Duodenal mucosa (tissue), 2 donors: ENCODE measurements around the gene MACF1.
"Not testable (repeated sequence)": the region's sequence is repeated elsewhere in the genome, so short reads cannot be mapped to it uniquely, and the experiment has no call there.

Experiments used
- H3K27ac ChIP-seq: one replicate; pipeline ENCODE4 v1.7.0; 2013; ENCODE audit warnings: low read depth, low read length
- H3K27me3 ChIP-seq, 2 donors: one replicate each; pipeline ENCODE4 v1.7.0; 2013; ENCODE audit warnings: low read length in 2 of 2, control low read depth in 1 of 2; ENCODE audit not compliant: insufficient read depth in 2 of 2, control insufficient read depth in 1 of 2
- H3K36me3 ChIP-seq, 2 donors: one replicate each; pipeline ENCODE4 v1.7.0; 2013; ENCODE audit warnings: low read length in 2 of 2, control low read depth in 1 of 2; ENCODE audit not compliant: insufficient read depth in 2 of 2, control insufficient read depth in 1 of 2
- H3K4me1 ChIP-seq, 2 donors: one replicate each; pipeline ENCODE4 v1.7.0; 2013; ENCODE audit warnings: low read length in 2 of 2, control low read depth in 1 of 2; ENCODE audit not compliant: insufficient read depth in 2 of 2, control insufficient read depth in 1 of 2
- H3K4me3 ChIP-seq, 2 donors: one replicate each; pipeline ENCODE4 v1.7.0; 2013; ENCODE audit warnings: low read length in 2 of 2, low read depth in 1 of 2
- H3K9ac ChIP-seq, 2 donors: one replicate each; pipeline ENCODE4 v1.7.0; 2013; ENCODE audit warnings: low read length in 2 of 2, low read depth in 1 of 2
- H3K9me3 ChIP-seq, 2 donors: one replicate each; pipeline ENCODE4 v1.7.0; 2013; ENCODE audit warnings: low read length in 2 of 2, control low read depth in 1 of 2; ENCODE audit not compliant: control insufficient read depth in 1 of 2

Gene MACF1

DNA sequence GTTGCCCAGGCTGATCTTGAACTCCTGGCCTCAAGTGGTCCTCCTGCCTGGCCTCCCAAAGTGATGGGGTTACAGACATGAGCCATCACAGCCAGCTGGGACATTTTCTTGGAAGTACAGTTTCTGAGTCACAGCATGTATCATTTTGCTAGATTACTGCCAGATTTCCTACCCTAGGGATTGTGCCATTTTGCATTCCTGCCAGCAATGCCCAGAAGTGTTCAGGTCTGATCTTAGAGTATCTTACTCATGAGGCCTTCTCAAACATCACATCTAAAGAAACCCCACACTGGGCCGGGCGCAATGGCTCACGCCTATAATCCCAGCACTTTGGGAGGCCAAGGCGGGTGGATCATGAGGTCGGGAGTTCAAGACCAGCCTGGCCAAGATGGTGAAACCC lies 297.2 kb downstream of the MACF1 start:
- Histone ChIP-seq H3K4me3 (no peak overlapping the region), H3K27ac (no peak overlapping the region), H3K36me3 (no peaks in the 10 kb centered on the region), H3K27me3 (no peaks in the 10 kb centered on the region), H3K4me1 (no peaks in the 10 kb centered on the region), H3K9me3 (no peaks in the 10 kb centered on the region), H3K9ac (no peak overlapping the region)

DNA sequence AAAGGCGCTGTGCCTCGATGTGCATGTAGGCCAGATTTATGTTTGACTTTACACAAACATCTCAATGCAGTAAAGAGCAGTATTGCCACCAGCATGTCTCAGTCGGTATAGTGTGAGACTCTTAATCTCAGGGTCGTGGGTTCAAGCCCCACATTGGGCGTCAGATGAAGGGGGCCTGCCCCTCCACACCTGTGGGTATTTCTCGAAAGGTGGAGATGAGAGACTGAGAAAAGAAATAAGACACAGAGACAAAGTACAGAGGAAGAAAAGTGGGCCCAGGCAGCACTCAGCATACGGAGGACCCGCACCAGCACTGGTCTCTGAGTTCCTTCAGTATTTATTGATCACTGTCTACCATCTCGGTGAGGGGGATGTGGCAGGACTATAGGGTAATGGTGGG lies 299.9 kb downstream of the MACF1 start:
- not testable (repeated sequence) for H3K9me3 ChIP-seq, H3K27ac ChIP-seq, H3K27me3 ChIP-seq, H3K4me3 ChIP-seq, H3K9ac ChIP-seq, H3K36me3 ChIP-seq
- peaks cover 3 to 12% of the 10 kb centered on the region in 2 donors for H3K4me1 ChIP-seq

DNA sequence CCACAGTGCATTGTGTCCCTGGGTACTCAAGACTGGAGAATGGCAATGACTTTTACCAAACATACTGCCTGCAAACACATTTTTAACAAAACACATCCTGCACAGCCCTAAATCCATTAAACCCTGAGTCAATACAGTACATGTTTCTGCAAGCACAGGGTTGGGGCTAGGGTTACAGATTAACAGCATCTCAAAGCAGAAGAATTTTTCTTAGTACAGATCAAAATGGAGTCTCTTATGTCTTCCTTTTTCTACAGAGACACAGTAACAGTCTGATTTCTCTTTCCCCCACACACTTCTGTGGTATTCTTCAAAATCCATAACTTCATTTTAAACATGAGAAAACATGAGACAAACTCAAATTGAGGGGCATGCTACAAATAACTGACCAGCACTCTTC lies 300.8 kb downstream of the MACF1 start:
- H3K4me1 ChIP-seq, result peaks cover 3 to 13% of the 10 kb centered on the region in 2 donors

DNA sequence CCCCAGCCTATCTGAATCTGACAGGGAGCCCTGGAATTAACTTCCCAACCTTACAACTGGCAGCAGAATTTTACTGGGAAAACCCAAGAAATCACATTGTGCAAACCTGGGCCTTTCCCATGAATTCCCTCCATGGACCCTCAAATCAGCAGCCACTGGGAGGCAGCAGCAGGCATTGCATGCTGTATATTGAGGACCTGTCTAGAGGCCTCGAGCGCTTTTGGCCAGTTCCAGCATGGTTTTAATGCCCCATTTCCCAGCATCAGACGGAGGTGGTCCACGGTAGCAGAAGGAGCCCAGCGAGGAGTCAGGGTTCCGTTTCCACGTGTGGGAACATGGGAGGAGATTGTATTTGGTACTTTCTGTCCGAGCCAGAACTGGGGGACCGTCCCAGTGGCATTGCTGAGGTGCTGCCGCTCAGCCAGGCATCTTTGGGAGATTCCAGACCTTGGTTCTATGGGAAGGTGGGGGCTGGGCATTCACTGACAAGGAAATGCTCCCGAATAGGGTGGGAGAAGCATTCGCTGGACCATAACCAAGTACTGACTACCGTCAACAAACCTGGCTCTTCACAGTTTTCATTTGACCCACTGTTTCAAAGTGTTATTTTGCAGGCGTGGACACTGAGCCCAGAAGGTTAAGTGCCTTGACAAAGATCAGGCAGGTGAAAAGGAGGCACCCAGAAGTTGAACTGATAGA lies 302.9 kb downstream of the MACF1 start:
- H3K9me3 ChIP-seq, result no peaks in the 10 kb centered on the region
- no peak overlapping the region for H3K9ac ChIP-seq
- H3K27me3 ChIP-seq, result no peaks in the 10 kb centered on the region
- H3K36me3 ChIP-seq, result no peaks in the 10 kb centered on the region
- peaks cover 3 to 13% of the 10 kb centered on the region in 2 donors for H3K4me1 ChIP-seq
- no peak overlapping the region for H3K4me3 ChIP-seq
- H3K27ac ChIP-seq, result no peak overlapping the region

More for the DNA sequence above, 300.8 kb downstream of the MACF1 start:
- no peak overlapping the region for H3K9ac ChIP-seq
- no peak overlapping the region for H3K4me3 ChIP-seq
- H3K9me3 ChIP-seq, result no peaks in the 10 kb centered on the region
- H3K27ac ChIP-seq, result no peak overlapping the region
- H3K36me3 ChIP-seq, result no peaks in the 10 kb centered on the region
- no peaks in the 10 kb centered on the region for H3K27me3 ChIP-seq

DNA sequence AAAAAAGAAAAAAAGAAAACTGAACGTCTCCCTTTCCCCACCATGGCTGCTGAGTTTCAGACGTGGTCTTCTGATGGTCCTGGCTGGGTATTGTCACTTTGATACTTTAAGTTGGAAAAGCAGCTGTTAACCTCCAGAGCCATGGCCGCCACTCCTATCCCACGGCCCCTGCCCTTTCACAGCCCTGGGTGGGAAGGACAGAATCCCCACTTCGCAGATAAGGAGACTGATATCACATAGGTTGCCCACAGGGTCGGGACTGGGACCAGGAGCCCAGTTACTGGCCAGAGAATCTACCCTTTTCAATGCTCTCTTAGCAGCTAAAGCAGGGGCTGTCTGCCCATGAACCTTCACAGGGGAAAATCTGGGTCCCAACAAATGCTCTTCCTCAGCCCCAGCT lies 303.8 kb downstream of the MACF1 start:
- H3K27me3 ChIP-seq, result no peaks in the 10 kb centered on the region
- H3K4me3 ChIP-seq, result no peak overlapping the region
- no peak overlapping the region for H3K9ac ChIP-seq
- H3K4me1 ChIP-seq, result peaks cover 3 to 13% of the 10 kb centered on the region in 2 donors
- H3K27ac ChIP-seq, result no peak overlapping the region
- no peaks in the 10 kb centered on the region for H3K9me3 ChIP-seq
- H3K36me3 ChIP-seq, result no peaks in the 10 kb centered on the region

DNA sequence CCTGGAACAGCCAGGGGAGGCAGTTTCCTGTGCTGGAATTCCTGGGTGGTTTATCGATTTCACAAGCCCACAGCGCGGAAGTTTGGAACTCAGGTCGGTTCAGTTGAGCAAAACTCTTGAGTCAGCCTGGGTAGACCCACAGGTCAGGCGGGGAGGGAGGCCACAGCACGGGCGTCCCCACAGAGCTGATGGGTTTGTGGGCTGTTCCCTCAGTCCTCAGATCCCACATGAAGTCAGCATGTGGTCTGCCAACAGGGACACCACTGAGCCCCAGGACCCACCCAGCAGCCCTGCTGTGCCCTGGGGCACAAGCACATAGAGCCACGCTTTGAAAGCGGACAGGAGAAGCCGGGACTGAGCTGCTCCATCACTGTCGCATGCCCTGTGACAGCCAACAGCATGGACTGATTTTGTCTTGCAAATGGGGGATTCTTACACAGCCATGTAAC lies 304.4 kb downstream of the MACF1 start:
- no peaks in the 10 kb centered on the region for H3K36me3 ChIP-seq
- H3K4me3 ChIP-seq, result no peak overlapping the region
- no peak overlapping the region for H3K27ac ChIP-seq
- H3K9ac ChIP-seq, result no peak overlapping the region
- H3K27me3 ChIP-seq, result no peaks in the 10 kb centered on the region
- H3K4me1 ChIP-seq, result peaks cover 3 to 13% of the 10 kb centered on the region in 2 donors
- no peaks in the 10 kb centered on the region for H3K9me3 ChIP-seq

DNA sequence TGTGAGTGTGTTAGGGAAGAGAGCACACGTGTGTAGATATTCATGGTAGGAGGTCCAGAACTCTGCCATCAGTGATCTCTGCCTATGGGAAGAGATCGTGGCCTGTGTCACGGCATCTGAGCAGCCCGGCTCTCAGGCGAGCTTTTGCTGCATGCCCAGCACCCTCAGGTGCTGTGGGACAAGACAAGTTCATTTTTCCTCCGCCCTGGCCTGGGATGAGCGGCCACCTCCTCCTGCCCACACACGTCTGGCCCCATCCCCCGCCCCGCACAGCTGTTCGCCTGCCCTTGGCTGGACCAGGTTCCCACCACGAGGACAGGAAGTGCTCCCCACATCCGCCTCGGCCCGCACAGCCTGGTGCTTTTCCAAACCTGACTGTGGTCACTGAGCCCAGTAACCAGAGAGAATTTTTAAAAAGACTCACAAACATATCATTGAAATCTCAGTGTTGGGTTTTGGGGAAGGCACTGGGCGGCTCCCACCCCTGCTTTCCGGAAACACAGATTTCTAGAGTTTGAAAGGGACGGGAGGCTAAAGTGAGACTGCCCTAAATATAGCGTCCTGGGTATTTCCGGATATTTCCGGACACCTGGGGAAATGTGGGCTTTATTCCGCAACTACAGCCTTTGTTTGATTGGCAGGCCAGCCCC lies 305.0 kb downstream of the MACF1 start:
- Histone ChIP-seq H3K9me3 (no peaks in the 10 kb centered on the region), H3K4me1 (peaks cover 3 to 13% of the 10 kb centered on the region in 2 donors), H3K27ac (no peak overlapping the region), H3K36me3 (no peaks in the 10 kb centered on the region), H3K27me3 (no peaks in the 10 kb centered on the region), H3K4me3 (no peak overlapping the region), H3K9ac (no peak overlapping the region)

DNA sequence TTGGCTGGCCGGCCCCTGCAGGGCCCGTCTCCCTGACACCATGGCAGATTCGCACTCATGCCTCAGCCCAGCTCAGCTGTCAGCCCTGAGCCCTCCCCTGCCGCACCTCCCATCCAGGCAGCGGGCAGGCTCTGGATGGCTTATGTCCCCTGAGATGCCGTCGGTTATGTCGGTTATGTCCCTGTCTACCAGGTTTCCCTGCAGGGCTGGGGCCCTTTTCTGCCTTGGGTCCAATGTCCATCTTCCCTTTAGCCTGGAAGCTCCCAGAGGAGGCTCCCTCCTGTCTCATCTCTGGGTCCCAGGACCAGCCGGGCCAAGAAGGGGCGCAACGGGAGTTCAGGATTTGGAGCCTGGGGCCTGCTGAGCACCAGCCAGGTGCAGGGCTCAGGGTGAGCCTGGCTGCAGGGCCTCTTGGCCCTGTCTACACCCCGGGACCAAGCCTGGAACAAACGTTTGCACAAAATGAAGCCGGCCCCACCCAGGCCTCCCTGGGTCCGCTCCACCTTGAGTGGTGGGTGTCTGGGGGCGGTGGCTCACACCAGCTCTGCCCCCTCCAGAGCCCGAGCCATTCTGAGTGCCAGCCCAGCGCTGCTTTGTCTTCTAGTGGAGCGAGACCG lies 306.2 kb downstream of the MACF1 start:
- H3K9ac ChIP-seq, H3K27me3 ChIP-seq, H3K36me3 ChIP-seq: not testable (repeated sequence)

DNA sequence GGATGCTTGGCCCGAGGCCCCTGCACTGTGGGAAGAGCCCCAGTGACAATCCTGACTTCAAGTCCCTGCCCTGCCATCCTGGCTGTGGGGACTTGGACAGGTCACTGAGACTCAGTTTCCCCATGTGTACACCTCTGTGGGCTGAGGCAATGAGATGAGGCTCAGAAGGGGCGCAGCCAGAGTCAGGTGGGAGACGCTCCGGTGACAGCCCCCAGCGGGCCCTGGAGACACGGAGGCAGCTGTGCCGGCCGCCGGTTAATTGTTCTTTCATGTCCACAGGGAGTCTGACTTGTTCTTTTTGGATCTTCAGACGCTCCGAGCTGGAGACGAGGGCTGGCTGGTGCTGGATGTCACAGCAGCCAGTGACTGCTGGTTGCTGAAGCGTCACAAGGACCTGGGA lies 307.0 kb downstream of the MACF1 start:
- peaks cover 3 to 13% of the 10 kb centered on the region in 2 donors for H3K4me1 ChIP-seq
- H3K9me3 ChIP-seq, H3K27ac ChIP-seq, H3K4me3 ChIP-seq, H3K27me3 ChIP-seq, H3K36me3 ChIP-seq, H3K9ac ChIP-seq: not testable (repeated sequence)

More for the DNA sequence above, 306.2 kb downstream of the MACF1 start:
- H3K9me3 ChIP-seq, H3K27ac ChIP-seq, H3K4me3 ChIP-seq: not testable (repeated sequence)
- H3K4me1 ChIP-seq, result peaks cover 3 to 13% of the 10 kb centered on the region in 2 donors

DNA sequence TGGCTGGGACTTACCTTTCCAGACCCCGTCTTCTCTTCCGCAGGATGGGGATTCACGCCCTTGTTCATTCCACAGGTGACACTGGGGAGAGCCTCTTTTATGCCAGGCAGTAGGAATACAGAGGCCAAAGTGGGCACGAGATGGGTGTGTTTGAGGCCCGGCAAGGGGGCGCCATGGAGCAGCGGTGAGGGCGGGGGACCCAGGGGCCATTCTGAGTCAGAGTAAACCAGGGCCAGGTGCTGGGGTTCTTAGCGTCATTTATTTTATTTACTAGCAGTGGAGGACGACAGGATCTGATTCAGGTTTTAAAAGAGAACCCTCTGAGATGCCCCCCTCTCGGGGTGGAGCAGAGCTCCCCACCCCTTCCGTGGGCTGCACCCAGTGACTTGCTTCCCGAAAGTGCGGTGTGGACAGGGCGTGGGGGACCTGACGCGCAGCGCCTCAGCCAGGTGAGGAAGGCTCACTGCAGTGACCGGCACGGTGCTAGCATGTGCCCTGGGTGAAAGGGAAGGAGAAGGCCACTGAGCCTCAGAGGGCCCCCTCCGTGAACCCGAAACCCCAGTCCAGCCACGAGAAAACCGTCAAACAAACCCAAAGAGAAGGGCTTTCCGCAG lies 307.8 kb downstream of the MACF1 start:
- not testable (repeated sequence) for H3K9ac ChIP-seq, H3K9me3 ChIP-seq, H3K27ac ChIP-seq, H3K36me3 ChIP-seq, H3K27me3 ChIP-seq, H3K4me3 ChIP-seq
- peaks cover 3 to 13% of the 10 kb centered on the region in 2 donors for H3K4me1 ChIP-seq
